H1 (cell line): Measurements from ENCODE around the gene RAET1L. TPM values are rescaled to one million over a fixed set of nuclear protein-coding genes. Genes with fewer than 3 reads are reported as not detected.

Experiments
- CTCF ChIA-PET: fragments of 300-600 bp; sonication (Branson Sonifier 250); formaldehyde crosslinking; loops from one replicate; lab custom pipeline; 2021; ENCODE audit not compliant: partially characterized antibody; lab: Charles Lee
- POLR2A ChIA-PET: fragments of 300-600 bp; sonication (Branson Sonifier 250); formaldehyde crosslinking; loops from one replicate; lab custom pipeline; 2021; ENCODE audit warnings: inconsistent platforms; ENCODE audit not compliant: partially characterized antibody; lab: Charles Lee
- DNase-seq, 2 experiments: peaks; one replicate each; pipeline versions ENCODE4 v3.0.0 to v3.0.0-alpha.2; 2010 to 2022; ENCODE audit warnings: low spot score in 2 of 2, low read depth in 1 of 2, mixed read lengths in 1 of 2
- FAIRE-seq: peaks from 2 replicates; lab custom pipeline; 2011; peaks lifted over from hg19 to GRCh38; lab: Jason Lieb, UNC
- H2AFZ ChIP-seq: 2 replicates; pipeline ENCODE4 v1.8.1; 2012; ENCODE audit warnings: low read length, inconsistent platforms
- H2AK5ac ChIP-seq: 2 replicates; pipeline ENCODE4 v1.6.1; 2013; ENCODE audit warnings: low read depth, low read length
- H2BK120ac ChIP-seq: replicated peaks from 2 replicates; pipeline ENCODE3; 2013; ENCODE audit warnings: low read depth, low read length, inconsistent platforms
- H2BK12ac ChIP-seq: 2 replicates; pipeline ENCODE4 v1.6.1; 2013; ENCODE audit warnings: low read depth, low read length
- H2BK15ac ChIP-seq: 2 replicates; pipeline ENCODE4 v1.6.1; 2013; ENCODE audit warnings: low read length
- H2BK20ac ChIP-seq: 2 replicates; pipeline ENCODE4 v1.6.1; 2013; ENCODE audit warnings: low read length
- H2BK5ac ChIP-seq: 2 replicates; pipeline ENCODE4 v1.6.1; 2013; ENCODE audit warnings: low read depth, low read length
- H3K14ac ChIP-seq: 2 replicates; pipeline ENCODE4 v1.6.1; 2013; ENCODE audit warnings: inconsistent platforms; ENCODE audit not compliant: insufficient read length
- H3K18ac ChIP-seq: 2 replicates; pipeline ENCODE4 v1.6.1; 2013; ENCODE audit warnings: low read length; ENCODE audit errors: extremely low read depth
- H3K23ac ChIP-seq: 2 replicates; pipeline ENCODE4 v1.6.1; 2013; ENCODE audit warnings: inconsistent platforms; ENCODE audit not compliant: insufficient read length
- H3K23me2 ChIP-seq: 2 replicates; pipeline ENCODE4 v1.6.1; 2013; ENCODE audit warnings: low read depth, low read length
- H3K27ac ChIP-seq: 2 replicates; pipeline ENCODE4 v1.6.1; 2011; ENCODE audit warnings: low read depth, low read length, inconsistent platforms
- H3K27me3 ChIP-seq, 4 experiments: replicated peaks in 1 of 4; 1 replicate in 1 of 4; 2 replicates in 3 of 4; pipeline versions ENCODE4 v1.6.1 to v1.8.1; 2011 to 2013; ENCODE audit warnings: low read length in 3 of 4, mild to moderate bottlenecking in 3 of 4, inconsistent platforms in 2 of 4, mixed read lengths in 2 of 4, moderate library complexity in 1 of 4; ENCODE audit not compliant: control insufficient read depth in 3 of 4, insufficient read depth in 3 of 4; ENCODE audit errors: extremely low read depth in 1 of 4
- H3K36me3 ChIP-seq, 4 experiments: 2 replicates each; pipeline versions ENCODE4 v1.6.1 to v1.8.1; 2011 to 2013; ENCODE audit warnings: mild to moderate bottlenecking in 4 of 4, low read length in 3 of 4, moderate library complexity in 2 of 4, control low read depth in 1 of 4, inconsistent platforms in 1 of 4; ENCODE audit not compliant: insufficient read depth in 4 of 4, control insufficient read depth in 2 of 4
- H3K4ac ChIP-seq: replicated peaks from 2 replicates; pipeline ENCODE3; 2013; ENCODE audit warnings: low read length, low read depth, mixed read lengths, inconsistent platforms; ENCODE audit not compliant: insufficient read length
- H3K4me1 ChIP-seq, 4 experiments: replicated peaks in 1 of 4; 1 replicate in 1 of 4; 2 replicates in 3 of 4; pipeline versions ENCODE4 v1.6.1 to v1.8.1; 2011 to 2013; ENCODE audit warnings: low read length in 3 of 4, inconsistent platforms in 2 of 4, mixed read lengths in 1 of 4; ENCODE audit not compliant: insufficient read depth in 4 of 4, control insufficient read depth in 3 of 4
- H3K4me2 ChIP-seq, 2 experiments: 2 replicates each; pipeline versions ENCODE4 v1.6.1 to v1.8.1; 2011 to 2013; ENCODE audit warnings: low read depth in 2 of 2, low read length in 2 of 2, control low read depth in 1 of 2, inconsistent platforms in 1 of 2, mild to moderate bottlenecking in 1 of 2; ENCODE audit not compliant: insufficient read depth in 1 of 2
- H3K4me3 ChIP-seq, 4 experiments: fragments of 200-600, 300-600 bp in 1 of 4; sonication (generic), shearing (Covaris generic), sonication (Bioruptor Twin) in 1 of 4; 2 replicates each; pipeline versions ENCODE4 v1.5.1 to v1.8.1; 2011 to 2016; ENCODE audit warnings: low read length in 4 of 4, low read depth in 3 of 4, control low read depth in 2 of 4, inconsistent platforms in 2 of 4, mild to moderate bottlenecking in 2 of 4, mixed read lengths in 1 of 4, moderate library complexity in 1 of 4; ENCODE audit not compliant: insufficient read depth in 2 of 4; ENCODE audit errors: extremely low read depth in 1 of 4
- H3K56ac ChIP-seq: replicated peaks from 2 replicates; pipeline ENCODE3; 2013; ENCODE audit warnings: low read depth, mild to moderate bottlenecking, mixed read lengths, low read length, inconsistent platforms; ENCODE audit not compliant: insufficient read length
- H3K79me1 ChIP-seq: 2 replicates; pipeline ENCODE4 v1.6.1; 2013; ENCODE audit warnings: low read depth, low read length, control low read depth
- H3K79me2 ChIP-seq, 2 experiments: 2 replicates each; pipeline versions ENCODE4 v1.6.1 to v1.8.1; 2012 to 2013; ENCODE audit warnings: low read length in 2 of 2, mild to moderate bottlenecking in 2 of 2, inconsistent platforms in 1 of 2; ENCODE audit not compliant: insufficient read depth in 2 of 2, control insufficient read depth in 1 of 2
- H3K9ac ChIP-seq, 4 experiments: replicated peaks in 1 of 4; 1 replicate in 1 of 4; 2 replicates in 3 of 4; pipeline versions ENCODE4 v1.6.1 to v1.8.1; 2011 to 2013; ENCODE audit warnings: low read depth in 3 of 4, low read length in 3 of 4, control low read depth in 2 of 4, mild to moderate bottlenecking in 2 of 4, moderate library complexity in 2 of 4, inconsistent platforms in 1 of 4; ENCODE audit errors: extremely low read depth in 1 of 4
- H3K9me3 ChIP-seq, 2 experiments: 2 replicates each; pipeline versions ENCODE4 v1.6.1 to v1.8.1; 2012 to 2013; ENCODE audit warnings: mild to moderate bottlenecking in 2 of 2, moderate library complexity in 2 of 2, control low read depth in 1 of 2, inconsistent platforms in 1 of 2, low read depth in 1 of 2, low read length in 1 of 2, mixed read lengths in 1 of 2; ENCODE audit not compliant: insufficient read depth in 2 of 2
- H4K20me1 ChIP-seq, 2 experiments: replicated peaks in 1 of 2; 2 replicates each; pipeline versions ENCODE3 to v1.8.1; 2011 to 2013; ENCODE audit warnings: inconsistent platforms in 2 of 2, low read length in 2 of 2, mild to moderate bottlenecking in 1 of 2; ENCODE audit not compliant: insufficient read depth in 2 of 2, control insufficient read depth in 1 of 2
- H4K5ac ChIP-seq: 2 replicates; pipeline ENCODE4 v1.6.1; 2013; ENCODE audit warnings: low read length, low read depth, mixed read lengths, inconsistent platforms; ENCODE audit not compliant: insufficient read length
- H4K8ac ChIP-seq: 2 replicates; pipeline ENCODE4 v1.8.0; 2013; ENCODE audit warnings: mild to moderate bottlenecking, moderate library complexity, low read length, inconsistent platforms; ENCODE audit not compliant: insufficient read depth; ENCODE audit errors: extremely low read depth
- H4K91ac ChIP-seq: replicated peaks from 2 replicates; pipeline ENCODE3; 2013; ENCODE audit warnings: low read length, mixed read lengths, inconsistent platforms; ENCODE audit not compliant: insufficient read length
- CBX8 ChIP-seq: fragments of 300-800, 300-1000 bp; sonication (generic); IDR thresholded peaks from 2 replicates; pipeline ENCODE4 v1.7.1; 2016; ENCODE audit warnings: low read depth, low read length, borderline replicate concordance
- EZH2 ChIP-seq: fragments of 200-600 bp; sonication (generic); IDR thresholded peaks from 2 replicates; pipeline ENCODE4 v1.7.1; 2012; ENCODE audit warnings: low read depth, mild to moderate bottlenecking, moderate library complexity, low read length, inconsistent platforms; ENCODE audit not compliant: severe bottlenecking
- HDAC2 ChIP-seq, 2 experiments: fragments of 300-600 bp in 1 of 2; sonication (generic) in 1 of 2; IDR thresholded peaks; 2 replicates each; pipeline ENCODE4 v1.6.1; 2011 to 2012; ENCODE audit warnings: low read depth in 2 of 2, low read length in 2 of 2, mild to moderate bottlenecking in 2 of 2, moderate library complexity in 2 of 2, borderline replicate concordance in 1 of 2, inconsistent platforms in 1 of 2
- POU5F1 ChIP-seq: IDR thresholded peaks from 2 replicates; pipeline ENCODE4 v1.6.1; 2011; ENCODE audit warnings: low read depth, mild to moderate bottlenecking, low read length, moderate library complexity
- SP1 ChIP-seq: IDR thresholded peaks from 2 replicates; pipeline ENCODE4 v1.6.1; 2011; ENCODE audit warnings: low read depth, low read length
- SP2 ChIP-seq: IDR thresholded peaks from 2 replicates; pipeline ENCODE4 v1.6.1; 2012; ENCODE audit warnings: mild to moderate bottlenecking, low read length, inconsistent platforms
- WGBS, 2 experiments: shearing (Covaris generic) in 1 of 2; methylation state at CpG; one replicate each; pipeline versions ENCODE4 v1.1.6 to v1.1.7; 2013 to 2015; ENCODE audit warnings: low lambda C conversion rate in 2 of 2, mixed read lengths in 2 of 2, inconsistent platforms in 1 of 2, low coverage in 1 of 2, missing lambda C conversion rate in 1 of 2; ENCODE audit not compliant: insufficient replicate concordance in 2 of 2, insufficient coverage in 1 of 2, insufficient read length in 1 of 2; ENCODE audit errors: extremely low coverage in 1 of 2, missing lambda C conversion rate in 1 of 2; 5-methylcytosine and 5-hydroxymethylcytosine counted together
- polyA plus RNA-seq, 7 experiments: library from polyadenylated mRNA; depleted of rRNA in 3 of 7; stranded (reverse) in 5 of 7; unstranded in 2 of 7; fragments of >200 nt in 5 of 7; fragments of 200-250 nt in 2 of 7; gene quantifications; 1 replicate in 5 of 7; 2 replicates in 1 of 7; 4 replicates in 1 of 7; pipeline versions ENCODE4 v1.2.1 to v1.2.3, GENCODE V29; 2011 to 2013; ENCODE audit warnings: missing spikeins in 2 of 7, mixed read lengths in 2 of 7
- total RNA-seq: library from RNA; stranded (reverse); fragmentation: NEBNext Ultra II Directional; extraction: Animal tissue kit (Norgen Biotek cat#: 25700); gene quantifications from 2 replicates; pipeline ENCODE4 v1.2.1, GENCODE V29; 2021
- TF ChIP-seq, protein P1 (sequence below): IDR thresholded peaks from 2 replicates; pipeline ENCODE4 v1.6.1; 2011; ENCODE audit warnings: low read length, improper control_type of control experiment

Gene RAET1L
- total and polyA plus RNA-seq, 2 of the 8 experiments (the other 6 are each of a cell fraction or from before 2014, with no cell fraction given): not detected

DNA sequence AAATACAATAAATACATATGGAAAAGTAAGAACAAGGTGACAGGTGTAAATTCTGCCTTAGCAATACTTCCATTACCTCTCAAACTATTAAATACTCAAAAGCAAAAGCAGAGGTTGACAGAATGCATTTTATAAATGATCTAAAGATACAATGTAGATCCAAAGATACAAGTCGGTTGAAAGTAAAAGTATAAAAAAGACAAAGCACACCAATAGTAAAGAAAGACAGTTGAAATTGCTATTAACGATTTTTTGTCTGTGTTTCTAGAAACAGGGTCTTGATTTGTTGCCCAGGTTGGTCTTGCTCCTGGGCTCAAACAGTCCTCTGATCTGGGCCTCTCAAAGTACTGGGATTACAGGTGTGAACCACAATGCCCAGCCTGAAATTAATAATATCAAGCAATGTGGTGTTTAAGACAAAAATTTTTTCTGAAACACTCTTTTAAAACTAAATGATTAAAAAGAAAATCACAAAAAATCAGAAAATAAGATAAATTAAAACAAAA, 37.7 kb downstream of the RAET1L start:
- Histone ChIP-seq H3K4me3 (no peak overlapping the region), H3K9ac (no peak overlapping the region), H3K27me3 (peaks cover 79 to 95% (median 90%) of the 10 kb centered on the region in 4 experiments), H4K8ac (no peak overlapping the region), H3K27ac (no peak overlapping the region), H3K79me1 (no peaks in the 10 kb centered on the region), H3K4me2 (no peak overlapping the region; a peak in 1 of 4 replicates), H2AK5ac (no peak overlapping the region), H2BK20ac (no peak overlapping the region), H2AFZ (no peak overlapping the region), H3K4me1 (peaks cover 2 to 24% (median 15%) of the 10 kb centered on the region in 4 experiments), H3K56ac (no peak overlapping the region), H4K20me1 (peaks cover 8 to 22% of the 10 kb centered on the region in 2 experiments), H3K23me2 (no peaks in the 10 kb centered on the region; the same call in 1 of the 2 replicates), H2BK15ac (no peak overlapping the region), H3K23ac (no peak overlapping the region), H4K5ac (no peak overlapping the region), H4K91ac (no peak overlapping the region), H2BK5ac (no peak overlapping the region), H3K9me3 (no peaks in the 10 kb centered on the region), H2BK120ac (no peak overlapping the region), H3K14ac (no peak overlapping the region), H3K79me2 (no peaks in the 10 kb centered on the region), H3K36me3 (no peaks in the 10 kb centered on the region), H3K4ac (no peak overlapping the region), H3K18ac (no peak overlapping the region), H2BK12ac (no peak overlapping the region)
- FAIRE-seq: no peak
- ChIA-PET POLR2A (interaction anchor here (1.4 kb wide), 1 partner anchor 22 kb away, joined by 5 read pairs; no protein-coding TSS in a partner anchor), CTCF (no interaction called here)
- WGBS, 2 experiments: 60% methylated on average over 2 of the region's 2 CpGs; no CpG with 5 or more reads in 1 of the 2 experiments
- DNase-seq: no peak
- TF ChIP-seq, protein P1, sequence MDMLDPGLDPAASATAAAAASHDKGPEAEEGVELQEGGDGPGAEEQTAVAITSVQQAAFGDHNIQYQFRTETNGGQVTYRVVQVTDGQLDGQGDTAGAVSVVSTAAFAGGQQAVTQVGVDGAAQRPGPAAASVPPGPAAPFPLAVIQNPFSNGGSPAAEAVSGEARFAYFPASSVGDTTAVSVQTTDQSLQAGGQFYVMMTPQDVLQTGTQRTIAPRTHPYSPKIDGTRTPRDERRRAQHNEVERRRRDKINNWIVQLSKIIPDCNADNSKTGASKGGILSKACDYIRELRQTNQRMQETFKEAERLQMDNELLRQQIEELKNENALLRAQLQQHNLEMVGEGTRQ: no peak
- TF ChIP-seq CBX8 (peak; percentile 49; the same call in 1 of the 2 replicates), EZH2 (no peak), SP1 (no peak), SP2 (no peak), POU5F1 (no peak), HDAC2 (IDR thresholded peaks at IDR 0.05; ENCODE audit: borderline replicate concordance in 1 of 2, low read depth in 2 of 2, low read length in 2 of 2) (no peak)
